ENCODE measurements around the gene POLE.

DNA sequence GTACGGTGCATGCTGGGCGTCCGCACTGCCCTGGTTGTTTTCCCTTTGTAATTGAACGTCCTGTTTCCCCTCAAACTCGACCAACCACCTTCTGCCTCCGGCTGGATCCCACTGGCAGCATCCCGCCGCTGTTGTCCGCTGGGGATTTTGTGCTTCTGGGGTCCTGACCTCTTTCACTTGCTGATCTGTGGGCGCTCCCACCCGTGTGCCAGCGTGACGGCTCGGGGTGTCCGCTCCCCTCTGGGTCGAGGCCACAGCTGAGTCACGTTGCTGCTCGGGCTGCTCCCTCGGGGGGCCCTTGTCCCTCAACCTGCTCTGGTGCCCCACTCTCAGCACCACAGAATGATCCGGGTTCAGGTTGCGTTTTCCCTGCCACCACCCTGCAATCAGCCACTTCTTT is 31.5 kb upstream of the POLE start:
- TF ChIP-seq POLR2A (IDR thresholded peaks at IDR 0.05): no peak
- TF ChIP-seq, protein P1, sequence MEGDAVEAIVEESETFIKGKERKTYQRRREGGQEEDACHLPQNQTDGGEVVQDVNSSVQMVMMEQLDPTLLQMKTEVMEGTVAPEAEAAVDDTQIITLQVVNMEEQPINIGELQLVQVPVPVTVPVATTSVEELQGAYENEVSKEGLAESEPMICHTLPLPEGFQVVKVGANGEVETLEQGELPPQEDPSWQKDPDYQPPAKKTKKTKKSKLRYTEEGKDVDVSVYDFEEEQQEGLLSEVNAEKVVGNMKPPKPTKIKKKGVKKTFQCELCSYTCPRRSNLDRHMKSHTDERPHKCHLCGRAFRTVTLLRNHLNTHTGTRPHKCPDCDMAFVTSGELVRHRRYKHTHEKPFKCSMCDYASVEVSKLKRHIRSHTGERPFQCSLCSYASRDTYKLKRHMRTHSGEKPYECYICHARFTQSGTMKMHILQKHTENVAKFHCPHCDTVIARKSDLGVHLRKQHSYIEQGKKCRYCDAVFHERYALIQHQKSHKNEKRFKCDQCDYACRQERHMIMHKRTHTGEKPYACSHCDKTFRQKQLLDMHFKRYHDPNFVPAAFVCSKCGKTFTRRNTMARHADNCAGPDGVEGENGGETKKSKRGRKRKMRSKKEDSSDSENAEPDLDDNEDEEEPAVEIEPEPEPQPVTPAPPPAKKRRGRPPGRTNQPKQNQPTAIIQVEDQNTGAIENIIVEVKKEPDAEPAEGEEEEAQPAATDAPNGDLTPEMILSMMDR (IDR thresholded peaks at IDR 0.05): no peak

Measured in vagina (tissue), 2 donors.